Measurements from ENCODE around the gene ADAD1.

DNA sequence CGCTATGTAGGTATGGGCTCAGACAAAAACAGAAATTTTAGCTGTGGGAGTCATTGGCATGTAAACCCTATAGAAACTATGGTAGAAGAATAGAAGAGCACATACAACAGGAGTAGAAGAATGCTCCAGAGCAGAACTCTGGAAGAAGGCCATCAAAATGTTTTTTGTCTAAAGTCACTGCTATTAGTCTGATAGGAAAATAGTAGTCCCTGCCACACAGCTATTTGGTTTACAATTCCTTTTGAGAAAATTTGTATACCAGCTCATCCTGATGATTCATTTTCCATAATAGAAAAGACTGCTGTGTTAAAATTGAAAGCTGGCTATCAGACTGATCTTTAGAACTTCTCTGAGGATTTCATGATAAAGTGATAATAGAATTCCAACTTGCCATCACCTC is 32.8 kb upstream of the ADAD1 start:
- TF ChIP-seq, protein P1, sequence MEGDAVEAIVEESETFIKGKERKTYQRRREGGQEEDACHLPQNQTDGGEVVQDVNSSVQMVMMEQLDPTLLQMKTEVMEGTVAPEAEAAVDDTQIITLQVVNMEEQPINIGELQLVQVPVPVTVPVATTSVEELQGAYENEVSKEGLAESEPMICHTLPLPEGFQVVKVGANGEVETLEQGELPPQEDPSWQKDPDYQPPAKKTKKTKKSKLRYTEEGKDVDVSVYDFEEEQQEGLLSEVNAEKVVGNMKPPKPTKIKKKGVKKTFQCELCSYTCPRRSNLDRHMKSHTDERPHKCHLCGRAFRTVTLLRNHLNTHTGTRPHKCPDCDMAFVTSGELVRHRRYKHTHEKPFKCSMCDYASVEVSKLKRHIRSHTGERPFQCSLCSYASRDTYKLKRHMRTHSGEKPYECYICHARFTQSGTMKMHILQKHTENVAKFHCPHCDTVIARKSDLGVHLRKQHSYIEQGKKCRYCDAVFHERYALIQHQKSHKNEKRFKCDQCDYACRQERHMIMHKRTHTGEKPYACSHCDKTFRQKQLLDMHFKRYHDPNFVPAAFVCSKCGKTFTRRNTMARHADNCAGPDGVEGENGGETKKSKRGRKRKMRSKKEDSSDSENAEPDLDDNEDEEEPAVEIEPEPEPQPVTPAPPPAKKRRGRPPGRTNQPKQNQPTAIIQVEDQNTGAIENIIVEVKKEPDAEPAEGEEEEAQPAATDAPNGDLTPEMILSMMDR (IDR thresholded peaks at IDR 0.05; ENCODE audit: poor library complexity), result no peak
- no peak for TF ChIP-seq EZH2phosphoT487 (IDR thresholded peaks at IDR 0.05; ENCODE audit: low read depth, severe bottlenecking, unreplicated experiment)

Measured in hepatocyte (in vitro differentiated cells).